HepG2 (cell line): ENCODE data around the gene PLEKHO1. TPM values are rescaled to one million over a fixed set of nuclear protein-coding genes. Genes with fewer than 3 reads are reported as not detected.

Experiments used
- ATAC-seq: fragments of 200-7000 bp; cut with Tn5 transposase; 3 replicates; pipeline ENCODE4 v1.9.1; 2020; ENCODE audit warnings: mild to moderate bottlenecking, moderate library complexity
- BruUV-seq: library from RNA; stranded (reverse); fragments of 400-500 nt; replicated peaks from 2 replicates; lab custom pipeline; 2021; lab: Mats Ljungman, UMichigan
- CTCF ChIA-PET: fragments of 300-600 bp; formaldehyde crosslinking; extraction: SDS; loops from one replicate; lab custom pipeline; 2021; ENCODE audit warnings: low total read pairs, inconsistent platforms, low intra/inter-chr PET ratio; lab: Yijun Ruan, JAX
- POLR2A ChIA-PET: fragments of 350-600 bp; sonication (Branson Sonifier 250); formaldehyde crosslinking; loops from one replicate; lab custom pipeline; 2020; ENCODE audit warnings: antibody characterized with exemption, inconsistent platforms; lab: Yijun Ruan, JAX
- DNase-seq: peaks from one replicate; pipeline ENCODE4 v3.0.0-alpha.2; 2015; ENCODE audit warnings: low spot score
- FAIRE-seq: peaks from 3 replicates; lab custom pipeline; 2011; peaks lifted over from hg19 to GRCh38; lab: Jason Lieb, UNC
- H2AFZ ChIP-seq: one replicate; pipeline ENCODE4 v1.6.1; 2011; ENCODE audit warnings: low read length, inconsistent platforms
- H3K27ac ChIP-seq: fragments of 300-600 bp; 3 replicates; pipeline ENCODE4 v1.8.0; 2011; ENCODE audit warnings: mixed run types, mild to moderate bottlenecking, mixed read lengths, low read length, inconsistent platforms; ENCODE audit not compliant: insufficient read depth; ENCODE audit errors: extremely low read length
- H3K27me3 ChIP-seq, 2 experiments: fragments of 200-600 bp in 1 of 2; 2 replicates in 1 of 2; 3 replicates in 1 of 2; pipeline versions ENCODE4 v1.6.0 to v1.8.0; 2011; ENCODE audit warnings: low read length in 2 of 2, mild to moderate bottlenecking in 2 of 2, moderate library complexity in 2 of 2, inconsistent platforms in 1 of 2; ENCODE audit not compliant: insufficient read depth in 2 of 2, control insufficient read depth in 1 of 2
- H3K36me3 ChIP-seq, 2 experiments: fragments of 200-600 bp in 1 of 2; replicated peaks in 1 of 2; 2 replicates in 1 of 2; 3 replicates in 1 of 2; pipeline versions ENCODE4 v1.5.1 to v1.8.0; 2011; ENCODE audit warnings: low read length in 2 of 2, inconsistent platforms in 1 of 2; ENCODE audit not compliant: insufficient read depth in 2 of 2, control insufficient read depth in 1 of 2
- H3K4me1 ChIP-seq: 2 replicates; pipeline ENCODE4 v1.5.1; 2012; ENCODE audit warnings: low read length, inconsistent platforms; ENCODE audit not compliant: insufficient read depth
- H3K4me2 ChIP-seq: 2 replicates; pipeline ENCODE4 v1.6.0; 2011; ENCODE audit warnings: low read depth, low read length, inconsistent platforms
- H3K4me3 ChIP-seq, 3 experiments: fragments of 200-600 bp in 1 of 3; sonication (generic), shearing (Covaris generic) in 1 of 3; replicated peaks in 1 of 3; 2 replicates each; pipeline ENCODE4 v1.5.1; 2011 to 2016; ENCODE audit warnings: low read length in 3 of 3, inconsistent platforms in 2 of 3, low read depth in 2 of 3, mild to moderate bottlenecking in 2 of 3, control low read depth in 1 of 3, mixed read lengths in 1 of 3; ENCODE audit not compliant: insufficient read depth in 1 of 3
- H3K79me2 ChIP-seq: one replicate; pipeline ENCODE4 v1.6.1; 2011; ENCODE audit warnings: low read length, inconsistent platforms; ENCODE audit not compliant: insufficient read depth
- H3K9ac ChIP-seq: 2 replicates; pipeline ENCODE4 v1.6.0; 2011; ENCODE audit warnings: mild to moderate bottlenecking, low read depth, low read length, inconsistent platforms; ENCODE audit not compliant: insufficient read depth
- H3K9me3 ChIP-seq: 2 replicates; pipeline ENCODE4 v1.5.1; 2012; ENCODE audit warnings: mild to moderate bottlenecking, low read length
- H4K20me1 ChIP-seq: 2 replicates; pipeline ENCODE4 v1.6.0; 2011; ENCODE audit warnings: inconsistent platforms, mild to moderate bottlenecking, low read length, moderate library complexity; ENCODE audit not compliant: insufficient read depth
- ATF1 ChIP-seq: IDR thresholded peaks from 2 replicates; pipeline ENCODE4 v1.6.1; 2016; ENCODE audit warnings: mild to moderate bottlenecking, control low read depth
- ATF2 ChIP-seq: sonication (generic); formaldehyde crosslinking; IDR thresholded peaks from 2 replicates; pipeline ENCODE4 v1.4.0; 2020; ENCODE audit warnings: missing genetic modification reagents
- ELK4 ChIP-seq: sonication (generic); formaldehyde crosslinking; IDR thresholded peaks from 2 replicates; pipeline ENCODE4 v1.9.0; 2021; ENCODE audit warnings: missing genetic modification reagents, borderline replicate concordance
- HNF1A ChIP-seq, 2 experiments: sonication (generic) in 1 of 2; formaldehyde crosslinking in 1 of 2; IDR thresholded peaks; 2 replicates each; pipeline versions ENCODE4 v1.4.0 to v1.6.1; 2016 to 2020; ENCODE audit warnings: borderline replicate concordance in 1 of 2, low read depth in 1 of 2, mild to moderate bottlenecking in 1 of 2, missing genetic modification reagents in 1 of 2
- JUND ChIP-seq: sonication (generic); formaldehyde crosslinking; IDR thresholded peaks from 2 replicates; pipeline ENCODE4 v1.8.0; 2022; ENCODE audit warnings: mild to moderate bottlenecking, missing genetic modification reagents
- NFE2 ChIP-seq: sonication (generic); formaldehyde crosslinking; IDR thresholded peaks from 2 replicates; pipeline ENCODE4 v1.4.0; 2020; ENCODE audit warnings: missing genetic modification reagents
- NKX3-1 ChIP-seq: sonication (generic); formaldehyde crosslinking; IDR thresholded peaks from 2 replicates; pipeline ENCODE4 v1.5.0; 2020; ENCODE audit warnings: missing genetic modification reagents
- POLR2AphosphoS2 ChIP-seq: IDR thresholded peaks from 2 replicates; pipeline ENCODE4 v1.6.1; 2011; ENCODE audit warnings: low read depth, low read length, improper control_type of control experiment
- YEATS4 ChIP-seq: sonication (generic); formaldehyde crosslinking; IDR thresholded peaks from 2 replicates; pipeline ENCODE4 v1.4.0; 2020; ENCODE audit warnings: missing genetic modification reagents, borderline replicate concordance
- ZFY ChIP-seq: sonication (generic); formaldehyde crosslinking; IDR thresholded peaks from 2 replicates; pipeline ENCODE4 v1.4.0; 2020; ENCODE audit warnings: missing genetic modification reagents
- ZNF280D ChIP-seq: sonication (generic); formaldehyde crosslinking; IDR thresholded peaks from 2 replicates; pipeline ENCODE4 v1.5.1; 2020; ENCODE audit warnings: mild to moderate bottlenecking, missing genetic modification reagents
- ZNF34 ChIP-seq: sonication (generic); formaldehyde crosslinking; IDR thresholded peaks from 2 replicates; pipeline ENCODE4 v1.4.0; 2020; ENCODE audit warnings: mild to moderate bottlenecking, missing genetic modification reagents, borderline replicate concordance
- ZNF770 ChIP-seq: sonication (generic); formaldehyde crosslinking; IDR thresholded peaks from 2 replicates; pipeline ENCODE4 v1.5.0; 2020; ENCODE audit warnings: mild to moderate bottlenecking, missing genetic modification reagents
- WGBS: methylation state at CpG from one replicate; pipeline ENCODE4 v1.1.6; 2017; ENCODE audit warnings: low lambda C conversion rate; 5-methylcytosine and 5-hydroxymethylcytosine counted together
- in situ Hi-C: cut with HindIII; loops from 2 replicates; pipeline ENCODE4 v1.10.0; 2017; ENCODE audit warnings: low pct_unique_long_range_greater_than_20kb; ENCODE audit not compliant: extremely low pct_ligation_motif_present
- intact Hi-C: fragments of 100-400 bp; cut with micrococcal nuclease; formaldehyde crosslinking; loops from one replicate; pipeline ENCODE4 v1.10.0; 2022; ENCODE audit not compliant: unreplicated experiment
- polyA plus RNA-seq, 8 experiments: library from polyadenylated mRNA; depleted of rRNA in 3 of 8; stranded (reverse) in 7 of 8; unstranded in 1 of 8; fragments of >200 nt; fragmentation: Illumina TruSeq in 4 of 8; extraction: Trizol in 4 of 8; gene quantifications; 2 replicates each; pipeline versions ENCODE4 v1.2.1 to v1.2.3, GENCODE V29; 2011 to 2016; ENCODE audit warnings: low read depth in 4 of 8, missing spikeins in 1 of 8, mixed read lengths in 1 of 8; ENCODE audit not compliant: insufficient read depth in 1 of 8
- total RNA-seq, 5 experiments: library from RNA; depleted of rRNA; stranded (reverse); fragments of >200 nt; fragmentation: Illumina TruSeq; extraction: Trizol; gene quantifications; 2 replicates each; pipeline ENCODE4 v1.2.3, GENCODE V29; 2016; ENCODE audit warnings: low read depth in 1 of 5

The PLEKHO1 gene
- total and polyA plus RNA-seq, 2 of the 13 experiments (the other 11 are each of a cell fraction or from before 2014, with no cell fraction given) = 9.8 to 10.1 TPM

GRCh38 chr1:150115121-150115520 is 34.6 kb upstream of the PLEKHO1 start:
- no peaks in the 10 kb centered on the region for H3K27me3 ChIP-seq
- POLR2A ChIA-PET = no interaction called here
- WGBS = 93% methylated on average over 1 of the region's 1 CpG
- in situ Hi-C loops (no loop called here), intact Hi-C loops (no loop called here)
- no peak overlapping the region for H3K4me2 ChIP-seq
- H4K20me1 ChIP-seq = no peaks in the 10 kb centered on the region
- no peak for ATAC-seq
- no TSS peak for BruUV-seq
- no peak overlapping the region for H3K9ac ChIP-seq
- H3K27ac ChIP-seq = no peak overlapping the region
- H3K4me3 ChIP-seq = no peak overlapping the region
- FAIRE-seq = no peak
- H2AFZ ChIP-seq = no peak overlapping the region
- DNase-seq = no peak
- no peaks in the 10 kb centered on the region for H3K79me2 ChIP-seq
- no peaks in the 10 kb centered on the region for H3K4me1 ChIP-seq
- H3K9me3 ChIP-seq = peaks cover 7% of the 10 kb centered on the region
- no peaks in the 10 kb centered on the region for H3K36me3 ChIP-seq
- CTCF ChIA-PET = no interaction called here
- TF ChIP-seq ZFY (CRISPR knock-in tag) = no peak
- no peak for TF ChIP-seq ZNF770 (CRISPR knock-in tag)
- TF ChIP-seq JUND = no peak
- TF ChIP-seq ATF2 (CRISPR knock-in tag) = no peak
- no peak for TF ChIP-seq NKX3-1 (CRISPR knock-in tag)
- TF ChIP-seq ZNF280D (CRISPR knock-in tag) = no peak
- TF ChIP-seq NFE2 = no peak
- no peak for TF ChIP-seq ELK4
- TF ChIP-seq HNF1A (IDR thresholded peaks at IDR 0.05; ENCODE audit: low read depth) = no peak
- TF ChIP-seq HNF1A (CRISPR knock-in tag; IDR thresholded peaks at IDR 0.05; ENCODE audit: borderline replicate concordance) = no peak
- TF ChIP-seq POLR2AphosphoS2 = no peak
- no peak for TF ChIP-seq ZNF34 (CRISPR knock-in tag)
- no peak for TF ChIP-seq ATF1 (CRISPR knock-in tag)
- TF ChIP-seq YEATS4 = no peak
